HEK293 (cell line): ENCODE results near the gene PRRT1.
A peak's percentile ranks its signal among the peaks of the same experiment; 100 is the strongest.

Source experiments
- CTCF ChIA-PET: fragments of 350-600 bp; formaldehyde crosslinking; extraction: SDS; loops from one replicate; lab custom pipeline; 2021; ENCODE audit warnings: antibody characterized with exemption; lab: Yijun Ruan, JAX
- POLR2A ChIA-PET: fragments of 300-600 bp; formaldehyde crosslinking; extraction: SDS; loops from one replicate; lab custom pipeline; 2020; ENCODE audit warnings: antibody characterized with exemption, inconsistent platforms; lab: Yijun Ruan, JAX
- H3K27ac ChIP-seq: fragments of 200-500 bp; sonication (Bioruptor generic); 2 replicates; pipeline ENCODE4 v1.5.1; 2014; ENCODE audit warnings: low read depth, low read length, control low read depth, inconsistent platforms; ENCODE audit errors: extremely low read depth
- H3K36me3 ChIP-seq, 2 experiments: fragments of 200-500 bp in 1 of 2; sonication (Bioruptor generic) in 1 of 2; 1 replicate in 1 of 2; 2 replicates in 1 of 2; pipeline ENCODE4 v1.5.1; 2014 to 2017; ENCODE audit warnings: inconsistent platforms in 2 of 2, low read length in 2 of 2; ENCODE audit not compliant: control insufficient read depth in 2 of 2, insufficient read depth in 1 of 2
- H3K4me1 ChIP-seq: fragments of 200-500 bp; sonication (Bioruptor generic); 2 replicates; pipeline ENCODE4 v1.5.1; 2014; ENCODE audit warnings: mild to moderate bottlenecking, low read length, inconsistent platforms; ENCODE audit not compliant: control insufficient read depth, insufficient read depth
- H3K4me3 ChIP-seq: 2 replicates; pipeline ENCODE4 v1.5.1; 2011; ENCODE audit warnings: low read depth, mild to moderate bottlenecking, control low read depth, low read length, moderate library complexity
- H3K9me3 ChIP-seq: fragments of 200-500 bp; sonication (Bioruptor generic); 2 replicates; pipeline ENCODE4 v1.5.1; 2014; ENCODE audit warnings: low read depth, low read length, inconsistent platforms; ENCODE audit not compliant: control insufficient read depth, insufficient read depth
- ATF2 ChIP-seq: fragments of 450-650 bp; formaldehyde crosslinking; IDR thresholded peaks from 2 replicates; pipeline ENCODE4 v1.5.1; 2016; ENCODE audit warnings: missing biosample characterization, missing genetic modification characterization, low read depth
- GLI2 ChIP-seq: fragments of 450-650 bp; formaldehyde crosslinking; IDR thresholded peaks from 2 replicates; pipeline ENCODE4; 2017; ENCODE audit warnings: missing biosample characterization, missing genetic modification characterization, low read depth, borderline replicate concordance
- HOXC10 ChIP-seq: sonication (generic); formaldehyde crosslinking; IDR thresholded peaks from 2 replicates; pipeline ENCODE4 v1.8.1; 2023; ENCODE audit warnings: mild to moderate bottlenecking, missing genetic modification reagents
- INSM2 ChIP-seq: fragments of 450-650 bp; formaldehyde crosslinking; IDR thresholded peaks from 2 replicates; pipeline ENCODE4 v1.5.1; 2016; ENCODE audit warnings: missing biosample characterization, missing genetic modification characterization
- KLF10 ChIP-seq: fragments of 450-650 bp; IDR thresholded peaks from 2 replicates; pipeline ENCODE4 v1.5.1; 2018; ENCODE audit warnings: missing biosample characterization, mild to moderate bottlenecking, missing genetic modification characterization
- KLF9 ChIP-seq: fragments of 450-650 bp; formaldehyde crosslinking; IDR thresholded peaks from 2 replicates; pipeline ENCODE4 v1.5.1; 2016; ENCODE audit warnings: missing biosample characterization, missing genetic modification characterization, low read depth
- PBX3 ChIP-seq: sonication (generic); formaldehyde crosslinking; IDR thresholded peaks from 2 replicates; pipeline ENCODE4 v1.8.1; 2022; ENCODE audit warnings: mild to moderate bottlenecking, moderate library complexity, missing genetic modification reagents
- REPIN1 ChIP-seq: fragments of 450-650 bp; formaldehyde crosslinking; IDR thresholded peaks from 2 replicates; pipeline ENCODE4 v1.5.1; 2017; ENCODE audit warnings: missing biosample characterization, missing genetic modification characterization, low read depth
- SCRT1 ChIP-seq: fragments of 450-650 bp; formaldehyde crosslinking; IDR thresholded peaks from 2 replicates; pipeline ENCODE4 v1.5.1; 2016; ENCODE audit warnings: missing biosample characterization, missing genetic modification characterization, borderline replicate concordance
- SETDB1 ChIP-seq: IDR thresholded peaks from one replicate; pipeline ENCODE4 v1.6.1; 2017; ENCODE audit warnings: mild to moderate bottlenecking, low read length, moderate library complexity, mixed read lengths; ENCODE audit not compliant: insufficient read length
- SP3 ChIP-seq: fragments of 450-650 bp; formaldehyde crosslinking; IDR thresholded peaks from 2 replicates; pipeline ENCODE4 v1.5.1; 2016; ENCODE audit warnings: missing biosample characterization, missing genetic modification characterization
- ZFP41 ChIP-seq: fragments of 450-650 bp; formaldehyde crosslinking; IDR thresholded peaks from 2 replicates; pipeline ENCODE4 v1.5.1; 2016; ENCODE audit warnings: missing biosample characterization, missing genetic modification characterization, borderline replicate concordance
- ZFP69B ChIP-seq: fragments of 450-650 bp; formaldehyde crosslinking; IDR thresholded peaks from 2 replicates; pipeline ENCODE4 v1.5.1; 2016; ENCODE audit warnings: missing biosample characterization, missing genetic modification characterization
- ZNF266 ChIP-seq: fragments of 450-650 bp; formaldehyde crosslinking; IDR thresholded peaks from 2 replicates; pipeline ENCODE4 v1.5.1; 2016; ENCODE audit warnings: missing biosample characterization, missing genetic modification characterization, low read depth
- ZNF280D ChIP-seq: fragments of 450-650 bp; formaldehyde crosslinking; IDR thresholded peaks from 2 replicates; pipeline ENCODE4 v1.5.1; 2016; ENCODE audit warnings: missing biosample characterization, missing genetic modification characterization
- ZNF341 ChIP-seq: fragments of 450-650 bp; formaldehyde crosslinking; IDR thresholded peaks from 2 replicates; pipeline ENCODE4; 2016; ENCODE audit warnings: low read depth, missing biosample characterization, missing genetic modification characterization
- ZNF398 ChIP-seq: fragments of 450-650 bp; formaldehyde crosslinking; IDR thresholded peaks from 2 replicates; pipeline ENCODE4 v1.5.1; 2017; ENCODE audit warnings: missing biosample characterization, missing genetic modification characterization
- ZNF510 ChIP-seq: fragments of 450-650 bp; formaldehyde crosslinking; IDR thresholded peaks from 2 replicates; pipeline ENCODE4 v1.5.1; 2018; ENCODE audit warnings: mild to moderate bottlenecking, missing genetic modification characterization, missing biosample characterization; ENCODE audit not compliant: insufficient replicate concordance
- ZNF600 ChIP-seq: fragments of 450-650 bp; formaldehyde crosslinking; IDR thresholded peaks from 2 replicates; pipeline ENCODE4 v1.5.1; 2016; ENCODE audit warnings: missing biosample characterization, missing genetic modification characterization
- ZNF670 ChIP-seq: fragments of 450-650 bp; formaldehyde crosslinking; IDR thresholded peaks from 2 replicates; pipeline ENCODE4 v1.5.1; 2016; ENCODE audit warnings: missing biosample characterization, missing genetic modification characterization, low read depth
- ZNF791 ChIP-seq: fragments of 450-650 bp; formaldehyde crosslinking; IDR thresholded peaks from 2 replicates; pipeline ENCODE4 v1.5.1; 2016; ENCODE audit warnings: missing biosample characterization, missing genetic modification characterization

PRRT1 gene

GRCh38 chr6:32196682-32197616 lies 45.2 kb upstream of the PRRT1 start:
- POLR2A ChIA-PET: interaction anchor here (0.7 to 2.1 kb wide), 4 partner anchors 44 to 775 kb away, joined by 4 to 24 read pairs (median 4); partner anchors contain the start of gene FKBPL
- CTCF ChIA-PET: interaction anchor here (0.7 to 1.5 kb wide), 2 partner anchors 48 to 306 kb away, joined by 3 to 8 read pairs; no protein-coding TSS in a partner anchor
- peak; percentile 86 for TF ChIP-seq ZNF600
- peak; percentile 13; the same call in 1 of the 2 replicates for TF ChIP-seq PBX3
- TF ChIP-seq SETDB1: no peak
- TF ChIP-seq HOXC10 (CRISPR knock-in tag): 0 out of 2 replicates have a peak, but pooled peaks have one; percentile 7
- no peak for TF ChIP-seq GLI2 (tag by site-specific recombination)
- TF ChIP-seq ZNF398 (tag by site-specific recombination): peak; percentile 36; the same call in 1 of the 2 replicates

GRCh38 chr6:32195902-32196681 lies 44.4 kb upstream of the PRRT1 start:
- Histone ChIP-seq H3K36me3 (no peaks in the 10 kb centered on the region), H3K27ac (peak overlapping the region; percentile 97), H3K4me3 (peak overlapping the region; percentile 72), H3K4me1 (peaks cover 4% of the 10 kb centered on the region), H3K9me3 (no peaks in the 10 kb centered on the region)
- CTCF ChIA-PET: interaction anchor here (0.5 to 2.2 kb wide), 21 partner anchors 8 to 441 kb away, joined by 3 to 25 read pairs (median 5); partner anchors contain the start of genes ATF6B and HLA-DQA1
- POLR2A ChIA-PET: interaction anchor here (0.6 to 2.3 kb wide), 21 partner anchors 9 to 775 kb away, joined by 3 to 28 read pairs (median 6); partner anchors contain the start of genes AGPAT1, ATF6B, DXO and FKBPL
- TF ChIP-seq ZNF280D (tag by site-specific recombination) (no peak), ZNF266 (no peak), KLF9 (tag by site-specific recombination) (peak; percentile 93), ATF2 (tag by site-specific recombination) (peak; percentile 98), ZNF341 (tag by site-specific recombination) (peak; percentile 98), INSM2 (no peak), ZFP41 (no peak), REPIN1 (tag by site-specific recombination) (peak; percentile 82), ZNF510 (tag by site-specific recombination) (no peak), SP3 (tag by site-specific recombination) (peak; percentile 61), GLI2 (tag by site-specific recombination) (no peak), SCRT1 (tag by site-specific recombination) (no peak), KLF10 (tag by site-specific recombination) (no peak; the same call in 1 of the 2 replicates), ZNF670 (tag by site-specific recombination) (no peak), ZNF791 (tag by site-specific recombination) (no peak), ZFP69B (tag by site-specific recombination) (peak; percentile 67; the same call in 1 of the 2 replicates)

More at GRCh38 chr6:32196682-32197616, 45.2 kb upstream of the PRRT1 start:
- Histone ChIP-seq H3K4me3 (peak overlapping the region; percentile 72), H3K27ac (peak overlapping the region; percentile 97; the same call in 1 of the 2 replicates), H3K4me1 (peaks cover 4% of the 10 kb centered on the region), H3K36me3 (no peaks in the 10 kb centered on the region), H3K9me3 (no peaks in the 10 kb centered on the region)
